GM18505 (cell line): ENCODE results near the gene CCDC134.
A peak's percentile ranks its signal among the peaks of the same experiment; 100 is the strongest.

Experiments used
- ATAC-seq: cut with Tn5 transposase; IDR thresholded peaks from one replicate; pipeline ENCODE4 v1.9.1; 2021; ENCODE audit not compliant: unreplicated experiment
- POLR2A ChIP-seq: IDR thresholded peaks from 4 replicates; pipeline ENCODE4 v1.6.1; 2011; ENCODE audit warnings: borderline replicate concordance; ENCODE audit not compliant: insufficient read depth, insufficient read length; ENCODE audit errors: extremely low read depth

Gene CCDC134

GRCh38 chr22:41777749-41778425 is 22.6 kb upstream of the CCDC134 start:
- ATAC-seq: no peak
- TF ChIP-seq POLR2A: no peak

GRCh38 chr22:41779929-41780505 is 20.5 kb upstream of the CCDC134 start:
- ATAC-seq: no peak
- no peak for TF ChIP-seq POLR2A

GRCh38 chr22:41780746-41781505 is 19.6 kb upstream of the CCDC134 start:
- TF ChIP-seq POLR2A: peak; percentile 83
- peak; percentile 70 for ATAC-seq

GRCh38 chr22:41781507-41781906 is 19.0 kb upstream of the CCDC134 start:
- peak; percentile 35 for ATAC-seq
- TF ChIP-seq POLR2A: no peak

GRCh38 chr22:41782316-41782715 is 18.2 kb upstream of the CCDC134 start:
- TF ChIP-seq POLR2A: no peak
- no peak for ATAC-seq

- no peak for TF ChIP-seq POLR2A
- no peak for ATAC-seq
Measured at GRCh38 chr22:41782751-41783150, 17.7 kb upstream of the CCDC134 start.

GRCh38 chr22:41787331-41787730 is 13.1 kb upstream of the CCDC134 start:
- ATAC-seq: no peak
- TF ChIP-seq POLR2A: no peak

GRCh38 chr22:41793871-41794270 is 6.6 kb upstream of the CCDC134 start:
- no peak for ATAC-seq
- no peak for TF ChIP-seq POLR2A

- no peak for ATAC-seq
Measured at GRCh38 chr22:41798736-41799135, 1.7 kb upstream of the CCDC134 start.

GRCh38 chr22:41799486-41800347 is 762 bp upstream of the CCDC134 start:
- TF ChIP-seq POLR2A: no peak
- ATAC-seq: peak; percentile 24

More at GRCh38 chr22:41798736-41799135, 1.7 kb upstream of the CCDC134 start:
- TF ChIP-seq POLR2A: no peak

- no peak for TF ChIP-seq POLR2A
- no peak for ATAC-seq
Measured at GRCh38 chr22:41801147-41801819, 804 bp downstream of the CCDC134 start.

GRCh38 chr22:41801886-41802285 is 1.4 kb downstream of the CCDC134 start:
- TF ChIP-seq POLR2A: no peak
- no peak for ATAC-seq
